GM21526 (cell line): Measurements from ENCODE around the gene LPCAT1.
"Not testable (repeated sequence)": the region's sequence is repeated elsewhere in the genome, so short reads cannot be mapped to it uniquely, and the experiment has no call there.

Source experiments
- ATAC-seq: cut with Tn5 transposase; IDR thresholded peaks from one replicate; pipeline ENCODE4 v1.9.1; 2021; ENCODE audit warnings: moderate library complexity; ENCODE audit not compliant: unreplicated experiment, low FRiP score

Gene LPCAT1

GRCh38 chr5:1543398-1544293, 19.9 kb upstream of the LPCAT1 start:
- no peak for ATAC-seq

- no peak for ATAC-seq
Observed at GRCh38 chr5:1542781-1543180, 19.0 kb upstream of the LPCAT1 start.

GRCh38 chr5:1541702-1542400, 18.1 kb upstream of the LPCAT1 start:
- ATAC-seq: no peak

GRCh38 chr5:1540831-1541701, 17.3 kb upstream of the LPCAT1 start:
- no peak for ATAC-seq

GRCh38 chr5:1540166-1540565, 16.4 kb upstream of the LPCAT1 start:
- ATAC-seq: no peak

- not testable (repeated sequence) for ATAC-seq
Observed at GRCh38 chr5:1539393-1540161, 15.8 kb upstream of the LPCAT1 start.

GRCh38 chr5:1538741-1539392, 15.1 kb upstream of the LPCAT1 start:
- ATAC-seq: no peak

- ATAC-seq: no peak
Observed at GRCh38 chr5:1538276-1538675, 14.5 kb upstream of the LPCAT1 start.

GRCh38 chr5:1537603-1538154, 13.9 kb upstream of the LPCAT1 start:
- no peak for ATAC-seq

GRCh38 chr5:1536871-1537602, 13.3 kb upstream of the LPCAT1 start:
- ATAC-seq: no peak

- peak; percentile 95 for ATAC-seq
Observed at GRCh38 chr5:1536322-1536845, 12.6 kb upstream of the LPCAT1 start.

- no peak for ATAC-seq
Observed at GRCh38 chr5:1535646-1536045, 11.9 kb upstream of the LPCAT1 start.

GRCh38 chr5:1532384-1532783, 8.6 kb upstream of the LPCAT1 start:
- ATAC-seq: no peak

GRCh38 chr5:1529498-1529897, 5.7 kb upstream of the LPCAT1 start:
- no peak for ATAC-seq

- ATAC-seq: no peak
Observed at GRCh38 chr5:1527533-1528205, 3.9 kb upstream of the LPCAT1 start.

GRCh38 chr5:1526681-1527131, 2.9 kb upstream of the LPCAT1 start:
- ATAC-seq: no peak

- ATAC-seq: no peak
Observed at GRCh38 chr5:1526190-1526631, 2.5 kb upstream of the LPCAT1 start.
